ENCODE data around the gene ZNF618. TPM values are rescaled to one million over a fixed set of nuclear protein-coding genes. Genes with fewer than 3 reads are reported as not detected.

ZNF618 gene
- polyA plus RNA-seq, 1 of the 3 experiments (the other 2 are of a cell fraction) = 6.2 TPM

GRCh38 chr9:114047717-114048116, 171.6 kb downstream of the ZNF618 start:
- Histone ChIP-seq H3K9me2 (no peaks in the 10 kb centered on the region), H3K9me3 (no peaks in the 10 kb centered on the region), H3F3A (replicated peaks; ENCODE audit: insufficient read depth) (no peaks in the 10 kb centered on the region), H3K4me3 (ENCODE audit: low read depth in 2 of 2, low read length in 1 of 2) (no peak overlapping the region), H4K20me1 (ENCODE audit: insufficient read depth) (no peaks in the 10 kb centered on the region), H3K9ac (no peak overlapping the region), H3K4me1 (ENCODE audit: control insufficient read depth in 1 of 2, insufficient read depth in 2 of 2, low read depth in 1 of 2, low read length in 1 of 2) (no peaks in the 10 kb centered on the region), H3K27ac (ENCODE audit: low read depth in 2 of 2, low read length in 1 of 2) (no peak overlapping the region), H3K79me2 (ENCODE audit: insufficient read depth) (no peaks in the 10 kb centered on the region), H3K27me3 (ENCODE audit: insufficient read depth) (no peaks in the 10 kb centered on the region), H3K36me3 (replicated peaks in 1 of 2; ENCODE audit: control insufficient read depth in 1 of 2, insufficient read depth in 2 of 2, low read length in 1 of 2) (peaks cover 29 to 49% of the 10 kb centered on the region in 2 experiments), H3K4me2 (no peak overlapping the region), H2AFZ (ENCODE audit: low read depth) (no peak overlapping the region)
- TF ChIP-seq TAF1 (IDR thresholded peaks at IDR 0.05; ENCODE audit: borderline replicate concordance, low read depth, low read length) (no peak), RAD21 (IDR thresholded peaks at IDR 0.05; ENCODE audit: low read length) (peak; percentile 35), YY1 (IDR thresholded peaks at IDR 0.05; ENCODE audit: low read depth) (no peak)
- 90% methylated on average over 3 of the region's 3 CpGs for WGBS (ENCODE audit: low lambda C conversion rate)
- CTCF ChIA-PET = interaction anchor here (0.7 to 1.6 kb wide), 5 partner anchors 10 to 241 kb away, joined by 3 to 12 read pairs (median 3); no protein-coding TSS in a partner anchor
- DNase-seq = no peak
- POLR2A ChIA-PET = no interaction called here

- Histone ChIP-seq H3K36me3 (replicated peaks in 1 of 2; ENCODE audit: control insufficient read depth in 1 of 2, insufficient read depth in 2 of 2, low read length in 1 of 2) (peaks cover 22 to 53% of the 10 kb centered on the region in 2 experiments), H4K20me1 (ENCODE audit: insufficient read depth) (no peaks in the 10 kb centered on the region), H3K9me3 (no peaks in the 10 kb centered on the region), H2AFZ (ENCODE audit: low read depth) (no peak overlapping the region), H3K9ac (no peak overlapping the region), H3F3A (replicated peaks; ENCODE audit: insufficient read depth) (no peaks in the 10 kb centered on the region), H3K27ac (ENCODE audit: low read depth in 2 of 2, low read length in 1 of 2) (no peak overlapping the region), H3K27me3 (ENCODE audit: insufficient read depth) (no peaks in the 10 kb centered on the region), H3K4me3 (ENCODE audit: low read depth in 2 of 2, low read length in 1 of 2) (no peak overlapping the region), H3K79me2 (ENCODE audit: insufficient read depth) (no peaks in the 10 kb centered on the region), H3K4me2 (no peak overlapping the region), H3K4me1 (ENCODE audit: control insufficient read depth in 1 of 2, insufficient read depth in 2 of 2, low read depth in 1 of 2, low read length in 1 of 2) (no peaks in the 10 kb centered on the region), H3K9me2 (no peaks in the 10 kb centered on the region)
- ChIA-PET CTCF (interaction anchor here (1.1 kb wide), 1 partner anchor 15 kb away, joined by 3 read pairs; no protein-coding TSS in a partner anchor), POLR2A (no interaction called here)
- TF ChIP-seq RCOR1 (IDR thresholded peaks at IDR 0.05; ENCODE audit: low read length) (no peak), JUND (IDR thresholded peaks at IDR 0.05) (no peak), TCF12 (IDR thresholded peaks at IDR 0.05) (no peak), REST (IDR thresholded peaks at IDR 0.05; ENCODE audit: low read depth, low read length) (no peak), PBX3 (IDR thresholded peaks at IDR 0.05) (no peak), USF1 (IDR thresholded peaks at IDR 0.05; ENCODE audit: borderline replicate concordance, low read depth) (no peak), RFX5 (IDR thresholded peaks at IDR 0.05; ENCODE audit: low read length) (no peak), CTCF (IDR thresholded peaks at IDR 0.05) (no peak), MEF2A (IDR thresholded peaks at IDR 0.05; ENCODE audit: borderline replicate concordance, low read depth) (no peak), ELF1 (IDR thresholded peaks at IDR 0.05) (no peak), MAX (IDR thresholded peaks at IDR 0.05; ENCODE audit: low read depth) (no peak), MXI1 (IDR thresholded peaks at IDR 0.05; ENCODE audit: low read depth, low read length) (no peak)
- 97% methylated on average over 38 of the region's 44 CpGs for WGBS (ENCODE audit: low lambda C conversion rate)
- DNase-seq = no peak
Observed at GRCh38 chr9:114048533-114049415, 172.7 kb downstream of the ZNF618 start.
